ENCODE results near the gene VEPH1. TPM values are rescaled to one million over a fixed set of nuclear protein-coding genes. Genes with fewer than 3 reads are reported as not detected.

VEPH1 gene
- total RNA-seq, 1 donor from 2014 or later = 10.3 TPM

GRCh38 chr3:157279237-157279636 is 224.0 kb downstream of the VEPH1 start:
- Mint-ChIP-seq H3K9me3 (ENCODE audit: unreplicated experiment) (no peaks in the 10 kb centered on the region), H3K27me3 (ENCODE audit: unreplicated experiment) (no peaks in the 10 kb centered on the region), H3K36me3 (ENCODE audit: low read depth, unreplicated experiment) (no peaks in the 10 kb centered on the region), H3K4me1 (ENCODE audit: unreplicated experiment) (peaks cover 8% of the 10 kb centered on the region), H3K27ac (ENCODE audit: unreplicated experiment) (no peak overlapping the region), H3K4me3 (ENCODE audit: unreplicated experiment) (no peak overlapping the region)
- no peak for DNase-seq (ENCODE audit: low spot score)
- TF ChIP-seq, protein P1, sequence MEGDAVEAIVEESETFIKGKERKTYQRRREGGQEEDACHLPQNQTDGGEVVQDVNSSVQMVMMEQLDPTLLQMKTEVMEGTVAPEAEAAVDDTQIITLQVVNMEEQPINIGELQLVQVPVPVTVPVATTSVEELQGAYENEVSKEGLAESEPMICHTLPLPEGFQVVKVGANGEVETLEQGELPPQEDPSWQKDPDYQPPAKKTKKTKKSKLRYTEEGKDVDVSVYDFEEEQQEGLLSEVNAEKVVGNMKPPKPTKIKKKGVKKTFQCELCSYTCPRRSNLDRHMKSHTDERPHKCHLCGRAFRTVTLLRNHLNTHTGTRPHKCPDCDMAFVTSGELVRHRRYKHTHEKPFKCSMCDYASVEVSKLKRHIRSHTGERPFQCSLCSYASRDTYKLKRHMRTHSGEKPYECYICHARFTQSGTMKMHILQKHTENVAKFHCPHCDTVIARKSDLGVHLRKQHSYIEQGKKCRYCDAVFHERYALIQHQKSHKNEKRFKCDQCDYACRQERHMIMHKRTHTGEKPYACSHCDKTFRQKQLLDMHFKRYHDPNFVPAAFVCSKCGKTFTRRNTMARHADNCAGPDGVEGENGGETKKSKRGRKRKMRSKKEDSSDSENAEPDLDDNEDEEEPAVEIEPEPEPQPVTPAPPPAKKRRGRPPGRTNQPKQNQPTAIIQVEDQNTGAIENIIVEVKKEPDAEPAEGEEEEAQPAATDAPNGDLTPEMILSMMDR (IDR thresholded peaks at IDR 0.05; ENCODE audit: unreplicated experiment) = no peak

- no peak for DNase-seq (ENCODE audit: low spot score)
- Mint-ChIP-seq H3K9me3 (ENCODE audit: unreplicated experiment) (no peaks in the 10 kb centered on the region), H3K27me3 (ENCODE audit: unreplicated experiment) (no peaks in the 10 kb centered on the region), H3K4me3 (ENCODE audit: unreplicated experiment) (no peak overlapping the region), H3K36me3 (ENCODE audit: low read depth, unreplicated experiment) (no peaks in the 10 kb centered on the region), H3K4me1 (ENCODE audit: unreplicated experiment) (peaks cover 7% of the 10 kb centered on the region), H3K27ac (ENCODE audit: unreplicated experiment) (no peak overlapping the region)
- TF ChIP-seq, protein P1 (IDR thresholded peaks at IDR 0.05; ENCODE audit: unreplicated experiment) = no peak
Measured at GRCh38 chr3:157276801-157277200, 226.4 kb downstream of the VEPH1 start.

- Mint-ChIP-seq H3K27ac (ENCODE audit: unreplicated experiment) (no peak overlapping the region), H3K36me3 (ENCODE audit: low read depth, unreplicated experiment) (no peaks in the 10 kb centered on the region), H3K4me1 (ENCODE audit: unreplicated experiment) (peaks cover 7% of the 10 kb centered on the region), H3K4me3 (ENCODE audit: unreplicated experiment) (no peak overlapping the region), H3K9me3 (ENCODE audit: unreplicated experiment) (no peaks in the 10 kb centered on the region), H3K27me3 (ENCODE audit: unreplicated experiment) (no peaks in the 10 kb centered on the region)
- DNase-seq (ENCODE audit: low spot score) = no peak
- TF ChIP-seq, protein P1 (IDR thresholded peaks at IDR 0.05; ENCODE audit: unreplicated experiment) = no peak
Measured at GRCh38 chr3:157275832-157276231, 227.4 kb downstream of the VEPH1 start.

- Mint-ChIP-seq H3K4me1 (ENCODE audit: unreplicated experiment) (peaks cover 7% of the 10 kb centered on the region), H3K9me3 (ENCODE audit: unreplicated experiment) (no peaks in the 10 kb centered on the region), H3K27me3 (ENCODE audit: unreplicated experiment) (no peaks in the 10 kb centered on the region), H3K36me3 (ENCODE audit: low read depth, unreplicated experiment) (no peaks in the 10 kb centered on the region), H3K27ac (ENCODE audit: unreplicated experiment) (no peak overlapping the region), H3K4me3 (ENCODE audit: unreplicated experiment) (no peak overlapping the region)
- no peak for DNase-seq (ENCODE audit: low spot score)
- TF ChIP-seq, protein P1 (IDR thresholded peaks at IDR 0.05; ENCODE audit: unreplicated experiment) = no peak
Measured at GRCh38 chr3:157274644-157275137, 228.5 kb downstream of the VEPH1 start.

DNA sequence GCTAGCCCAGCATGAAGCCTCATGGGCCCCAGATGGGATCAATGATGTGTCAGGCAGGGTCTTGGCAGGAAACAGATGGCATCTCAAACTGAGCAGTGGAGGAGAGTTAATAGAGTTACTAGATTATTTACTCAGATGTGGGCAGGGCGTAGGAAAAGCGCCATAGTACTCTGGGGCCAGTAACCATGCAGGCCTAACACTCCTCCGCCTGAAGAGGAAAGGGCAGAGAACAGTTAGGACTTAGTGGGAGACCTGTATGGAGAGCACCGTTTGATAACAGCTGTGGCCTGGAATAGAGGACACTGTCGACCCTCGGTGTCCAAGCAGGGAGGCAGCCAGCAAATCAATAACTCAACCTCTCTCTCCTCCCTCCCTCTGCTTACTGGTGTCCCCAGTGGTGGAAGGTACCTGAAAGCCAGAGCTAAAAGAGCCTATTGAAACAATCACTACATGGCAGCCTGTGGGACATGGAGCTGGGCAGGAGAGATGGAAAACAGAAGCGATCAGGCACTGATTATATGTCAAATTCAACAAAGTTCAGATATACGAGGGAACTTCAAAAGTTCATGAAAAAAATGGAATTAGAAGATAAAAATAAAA is 231.8 kb downstream of the VEPH1 start:
- Mint-ChIP-seq H3K4me1 (ENCODE audit: unreplicated experiment) (peaks cover 7% of the 10 kb centered on the region), H3K9me3 (ENCODE audit: unreplicated experiment) (no peaks in the 10 kb centered on the region), H3K4me3 (ENCODE audit: unreplicated experiment) (no peak overlapping the region), H3K27ac (ENCODE audit: unreplicated experiment) (no peak overlapping the region), H3K27me3 (ENCODE audit: unreplicated experiment) (no peaks in the 10 kb centered on the region), H3K36me3 (ENCODE audit: low read depth, unreplicated experiment) (no peaks in the 10 kb centered on the region)
- DNase-seq (ENCODE audit: low spot score) = no peak
- TF ChIP-seq, protein P1 (IDR thresholded peaks at IDR 0.05; ENCODE audit: unreplicated experiment) = no peak

Measured in endothelial cell (in vitro differentiated cells).